Measurements from ENCODE around the gene NF1.
"Not testable (repeated sequence)": the region's sequence is repeated elsewhere in the genome, so short reads cannot be mapped to it uniquely, and the experiment has no call there.

The NF1 gene

DNA sequence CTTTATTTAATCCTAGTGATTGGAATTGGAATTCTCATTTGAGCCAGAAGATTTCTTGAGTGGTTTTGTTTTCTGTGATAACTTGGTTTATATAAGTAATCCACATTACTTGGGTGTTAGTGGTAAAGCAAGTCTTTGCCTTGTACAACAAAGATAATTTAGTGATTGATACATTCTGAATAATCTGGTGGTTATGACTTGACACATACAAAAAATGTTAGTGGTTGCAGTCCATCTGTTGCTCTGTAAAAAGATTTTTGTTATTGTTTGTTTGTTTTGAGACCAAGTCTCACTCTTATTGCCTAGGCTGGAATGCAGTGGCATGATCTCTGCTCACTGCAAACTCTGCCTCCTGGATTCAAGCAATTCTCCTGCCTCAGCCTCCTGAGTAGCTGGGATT, 189.1 kb downstream of the NF1 start:
- Mint-ChIP-seq H3K4me1 (no peaks in the 10 kb centered on the region), H3K36me3 (ENCODE audit: low read depth) (peaks cover 41% of the 10 kb centered on the region), H3K9me3 (no peaks in the 10 kb centered on the region), H3K4me3 (no peak overlapping the region), H3K27me3 (ENCODE audit: low read depth) (no peaks in the 10 kb centered on the region), H3K27ac (no peak overlapping the region)
- TF ChIP-seq CTCF (IDR thresholded peaks at IDR 0.05; ENCODE audit: unreplicated experiment in 3 of 3) = no peak

DNA sequence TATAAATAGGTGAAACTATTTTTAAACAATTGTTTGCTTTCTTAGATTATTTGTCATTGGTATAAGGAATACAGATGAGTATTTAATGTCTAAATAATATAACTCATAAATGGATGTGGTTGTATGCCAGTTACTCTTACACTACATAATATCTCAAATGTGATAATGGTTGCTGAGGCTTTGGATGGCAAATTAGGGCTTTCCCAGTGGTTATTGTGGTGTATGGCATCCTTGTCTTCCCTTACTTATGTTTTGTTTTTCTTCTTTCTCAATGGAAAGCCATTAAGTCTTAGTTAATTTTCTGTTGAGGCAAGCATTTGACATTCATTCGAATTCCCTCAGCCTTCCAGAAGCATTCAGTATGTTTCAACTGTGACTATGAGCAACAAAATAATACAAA, 191.8 kb downstream of the NF1 start:
- Mint-ChIP-seq H3K9me3 (no peaks in the 10 kb centered on the region), H3K27ac (no peak overlapping the region), H3K27me3 (ENCODE audit: low read depth) (no peaks in the 10 kb centered on the region), H3K4me3 (no peak overlapping the region), H3K4me1 (no peaks in the 10 kb centered on the region), H3K36me3 (ENCODE audit: low read depth) (peaks cover 31% of the 10 kb centered on the region)
- TF ChIP-seq CTCF (IDR thresholded peaks at IDR 0.05; ENCODE audit: unreplicated experiment in 3 of 3) = no peak

GRCh38 chr17:31287932-31288331, 193.2 kb downstream of the NF1 start:
- not testable (repeated sequence) for H3K4me3 Mint-ChIP-seq; H3K4me1 Mint-ChIP-seq; H3K27ac Mint-ChIP-seq; H3K27me3 Mint-ChIP-seq (ENCODE audit: low read depth); H3K9me3 Mint-ChIP-seq
- peaks cover 28% of the 10 kb centered on the region for H3K36me3 Mint-ChIP-seq (ENCODE audit: low read depth)

GRCh38 chr17:31289790-31290189, 195.0 kb downstream of the NF1 start:
- no peaks in the 10 kb centered on the region for H3K9me3 Mint-ChIP-seq
- no peak overlapping the region for H3K27ac Mint-ChIP-seq
- peaks cover 27% of the 10 kb centered on the region for H3K36me3 Mint-ChIP-seq (ENCODE audit: low read depth)
- H3K4me3 Mint-ChIP-seq = no peak overlapping the region
- no peaks in the 10 kb centered on the region for H3K27me3 Mint-ChIP-seq (ENCODE audit: low read depth)
- no peaks in the 10 kb centered on the region for H3K4me1 Mint-ChIP-seq
- TF ChIP-seq CTCF (IDR thresholded peaks at IDR 0.05; ENCODE audit: unreplicated experiment in 3 of 3) = no peak

- H3K36me3 Mint-ChIP-seq (ENCODE audit: low read depth) = peaks cover 23% of the 10 kb centered on the region
- no peak overlapping the region for H3K27ac Mint-ChIP-seq
- no peak for TF ChIP-seq CTCF (IDR thresholded peaks at IDR 0.05; ENCODE audit: unreplicated experiment in 3 of 3)
- H3K4me1 Mint-ChIP-seq = no peaks in the 10 kb centered on the region
- no peak overlapping the region for H3K4me3 Mint-ChIP-seq
- H3K27me3 Mint-ChIP-seq (ENCODE audit: low read depth) = no peaks in the 10 kb centered on the region
- no peaks in the 10 kb centered on the region for H3K9me3 Mint-ChIP-seq
Observed at GRCh38 chr17:31291820-31292219, 197.0 kb downstream of the NF1 start.

- H3K36me3 Mint-ChIP-seq (ENCODE audit: low read depth) = peaks cover 13% of the 10 kb centered on the region
- H3K4me1 Mint-ChIP-seq = no peaks in the 10 kb centered on the region
- H3K9me3 Mint-ChIP-seq = no peaks in the 10 kb centered on the region
- no peak overlapping the region for H3K27ac Mint-ChIP-seq
- no peaks in the 10 kb centered on the region for H3K27me3 Mint-ChIP-seq (ENCODE audit: low read depth)
- H3K4me3 Mint-ChIP-seq = no peak overlapping the region
- no peak for TF ChIP-seq CTCF (IDR thresholded peaks at IDR 0.05; ENCODE audit: unreplicated experiment in 3 of 3)
Observed at GRCh38 chr17:31293581-31293980, 198.8 kb downstream of the NF1 start.
